Measurements from ENCODE around the gene EFNB2. TPM values are rescaled to one million over a fixed set of nuclear protein-coding genes. Genes with fewer than 3 reads are reported as not detected.

Gene EFNB2
- total and polyA plus RNA-seq, 2 of the 13 experiments (the other 11 are each of a cell fraction or from before 2014, with no cell fraction given), result 0.11 to 0.20 TPM

GRCh38 chr13:106536244-106537034 lies 977 bp upstream of the EFNB2 start (continued):
- TF ChIP-seq TIGD3 (CRISPR knock-in tag; IDR thresholded peaks at IDR 0.05; ENCODE audit: borderline replicate concordance) (no peak), ZBTB40 (IDR thresholded peaks at IDR 0.05) (no peak), ZBTB40 (CRISPR knock-in tag; IDR thresholded peaks at IDR 0.05) (no peak), ZMYM2 (CRISPR knock-in tag; IDR thresholded peaks at IDR 0.05) (no peak), ZNF781 (CRISPR knock-in tag; IDR thresholded peaks at IDR 0.05; ENCODE audit: borderline replicate concordance, not compliant biosample characterization) (peak; percentile 51), ZNF800 (CRISPR knock-in tag; IDR thresholded peaks at IDR 0.05) (no peak), ONECUT2 (CRISPR knock-in tag; IDR thresholded peaks at IDR 0.05) (no peak), ZNF274 (CRISPR knock-in tag; IDR thresholded peaks at IDR 0.05) (peak; percentile 62; the same call in 1 of the 2 replicates), ISL2 (CRISPR knock-in tag; IDR thresholded peaks at IDR 0.05) (no peak), ZBTB20 (CRISPR knock-in tag; IDR thresholded peaks at IDR 0.05; ENCODE audit: borderline replicate concordance, low read depth) (no peak), ZNF557 (CRISPR knock-in tag; IDR thresholded peaks at IDR 0.05) (0 out of 2 replicates have a peak, but pooled peaks have one; percentile 9), KMT2A (CRISPR knock-in tag; IDR thresholded peaks at IDR 0.05) (no peak), ZNF660 (CRISPR knock-in tag; IDR thresholded peaks at IDR 0.05; ENCODE audit: borderline replicate concordance, low read depth) (no peak), PAWR (CRISPR knock-in tag; IDR thresholded peaks at IDR 0.05; ENCODE audit: borderline replicate concordance) (no peak), HMG20B (CRISPR knock-in tag; conservative IDR thresholded peaks at IDR 0.05) (no peak)
